Heart left ventricle (tissue), 13 donors: ENCODE measurements around the gene ITGAE.
"Not testable (repeated sequence)": the region's sequence is repeated elsewhere in the genome, so short reads cannot be mapped to it uniquely, and the experiment has no call there.

Source experiments
- POLR2A ChIP-seq, 2 donors: fragments of 450-650 bp; IDR thresholded peaks; one replicate each; pipeline ENCODE4 v1.6.1; 2017; ENCODE audit warnings: antibody characterized with exemption in 2 of 2, mild to moderate bottlenecking in 2 of 2, moderate library complexity in 2 of 2
- TF ChIP-seq, protein P1 (sequence below), 12 donors: fragments of 200-600 bp; sonication (generic) in 4 of 12; IDR thresholded peaks; one replicate each; pipeline versions ENCODE4 v1.5.0 to v1.8.0; 2018 to 2022; ENCODE audit warnings: antibody characterized with exemption in 12 of 12, mild to moderate bottlenecking in 5 of 12
- donor health status: ischemic (EF 13 %, LVEDD 7.1; RV severe dilation, severe dysfunction).
- donor health status: DM: no; HTN: yes; CAD: no.
- donor health status: DM: no; HTN: no; CAD: no.
- donor health status: ischemic (EF 25% LVEDD 6.9; RV normal size, moderate dysfunction).
- donor health status: ischemic (EF 25% LVEDD 5.7; RV mildly dilated, moderate dysfunction).
- donor health status: ischemic (EF 35%, LVEDD 5.7; RV mildly dilated, moderate dysfunction).
- donor health status: nonischemic (EF 11% LVEDD 7.7; RV severe dilation, severe dysfunction).
- donor health status: DM: yes; HTN: yes; CAD: no.
- donor health status: PGD.
- donor health status: ischemic (EF 29% LVEDD 5.4; RV normal size, mild dysfunction).
- donor health status: nonischemic (EF 23%, LVEDD 6.1; RV moderate dilation, normal function).

DNA sequence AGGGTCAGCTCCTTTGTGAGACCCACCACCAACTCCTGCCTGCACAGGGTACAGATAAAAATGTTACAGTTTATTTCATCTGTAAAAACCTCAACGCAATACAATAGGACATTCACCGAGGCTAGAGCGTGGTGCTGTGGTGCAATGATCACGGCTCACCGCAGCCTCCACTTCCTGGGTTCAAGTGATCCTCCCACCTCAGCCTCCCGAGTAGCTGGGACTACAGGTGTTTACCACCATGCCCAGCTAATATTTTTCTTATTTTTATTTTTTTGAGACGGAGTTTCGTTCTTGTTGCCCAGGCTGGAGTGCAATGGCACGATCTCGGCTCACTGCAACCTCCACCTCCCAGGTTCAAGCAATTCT, 66.1 kb downstream of the ITGAE start:
- TF ChIP-seq, protein P1, sequence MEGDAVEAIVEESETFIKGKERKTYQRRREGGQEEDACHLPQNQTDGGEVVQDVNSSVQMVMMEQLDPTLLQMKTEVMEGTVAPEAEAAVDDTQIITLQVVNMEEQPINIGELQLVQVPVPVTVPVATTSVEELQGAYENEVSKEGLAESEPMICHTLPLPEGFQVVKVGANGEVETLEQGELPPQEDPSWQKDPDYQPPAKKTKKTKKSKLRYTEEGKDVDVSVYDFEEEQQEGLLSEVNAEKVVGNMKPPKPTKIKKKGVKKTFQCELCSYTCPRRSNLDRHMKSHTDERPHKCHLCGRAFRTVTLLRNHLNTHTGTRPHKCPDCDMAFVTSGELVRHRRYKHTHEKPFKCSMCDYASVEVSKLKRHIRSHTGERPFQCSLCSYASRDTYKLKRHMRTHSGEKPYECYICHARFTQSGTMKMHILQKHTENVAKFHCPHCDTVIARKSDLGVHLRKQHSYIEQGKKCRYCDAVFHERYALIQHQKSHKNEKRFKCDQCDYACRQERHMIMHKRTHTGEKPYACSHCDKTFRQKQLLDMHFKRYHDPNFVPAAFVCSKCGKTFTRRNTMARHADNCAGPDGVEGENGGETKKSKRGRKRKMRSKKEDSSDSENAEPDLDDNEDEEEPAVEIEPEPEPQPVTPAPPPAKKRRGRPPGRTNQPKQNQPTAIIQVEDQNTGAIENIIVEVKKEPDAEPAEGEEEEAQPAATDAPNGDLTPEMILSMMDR (IDR thresholded peaks at IDR 0.05): not testable (repeated sequence)
- not testable (repeated sequence) for TF ChIP-seq POLR2A (IDR thresholded peaks at IDR 0.05)
